HepG2 (cell line): ENCODE measurements around the gene CCDC142. TPM values are rescaled to one million over a fixed set of nuclear protein-coding genes. Genes with fewer than 3 reads are reported as not detected.

ENCODE experiments used
- AGO2 ChIP-seq: fragments of 200-400 bp; formaldehyde crosslinking; optimal IDR thresholded peaks from 2 replicates; pipeline ENCODE3; 2017; ENCODE audit warnings: mild to moderate bottlenecking, low read depth, low read length, moderate library complexity
- ATF1 ChIP-seq: IDR thresholded peaks from 2 replicates; pipeline ENCODE4 v1.6.1; 2016; ENCODE audit warnings: mild to moderate bottlenecking, control low read depth
- CCDC6 ChIP-seq: sonication (generic); formaldehyde crosslinking; IDR thresholded peaks from 2 replicates; pipeline ENCODE4 v1.8.1; 2022; ENCODE audit warnings: mild to moderate bottlenecking, missing genetic modification reagents, moderate library complexity
- CHD2 ChIP-seq: IDR thresholded peaks from 2 replicates; pipeline ENCODE4 v1.6.1; 2011; ENCODE audit warnings: low read depth, low read length, improper control_type of control experiment
- CREM ChIP-seq, 2 experiments: sonication (generic) in 1 of 2; formaldehyde crosslinking in 1 of 2; IDR thresholded peaks; 2 replicates each; pipeline versions ENCODE4 v1.4.0 to v1.6.1; 2016 to 2020; ENCODE audit warnings: antibody characterized with exemption in 1 of 2, mild to moderate bottlenecking in 1 of 2, missing genetic modification reagents in 1 of 2
- FIP1L1 ChIP-seq: fragments of 200-400 bp; formaldehyde crosslinking; IDR thresholded peaks from 2 replicates; pipeline ENCODE4 v1.6.1; 2018; ENCODE audit warnings: low read depth, mild to moderate bottlenecking, low read length, moderate library complexity, borderline replicate concordance; ENCODE audit not compliant: insufficient read depth
- HOXA5 ChIP-seq: sonication (generic); formaldehyde crosslinking; IDR thresholded peaks from 2 replicates; pipeline ENCODE4 v1.4.0; 2020; ENCODE audit warnings: missing genetic modification reagents
- JUNB ChIP-seq: sonication (generic); formaldehyde crosslinking; IDR thresholded peaks from 2 replicates; pipeline ENCODE4 v1.8.0; 2022; ENCODE audit warnings: missing genetic modification reagents, mild to moderate bottlenecking, borderline replicate concordance
- KDM6A ChIP-seq: IDR thresholded peaks from 2 replicates; pipeline ENCODE4 v1.6.1; 2016; ENCODE audit warnings: low read depth
- KLF12 ChIP-seq: sonication (generic); formaldehyde crosslinking; IDR thresholded peaks from 2 replicates; pipeline ENCODE4 v1.4.0; 2020; ENCODE audit warnings: missing genetic modification reagents, borderline replicate concordance
- MZF1 ChIP-seq: sonication (generic); formaldehyde crosslinking; IDR thresholded peaks from 2 replicates; pipeline ENCODE4 v1.8.1; 2023; ENCODE audit warnings: mild to moderate bottlenecking, missing genetic modification reagents, borderline replicate concordance
- SIX1 ChIP-seq: sonication (generic); formaldehyde crosslinking; IDR thresholded peaks from 2 replicates; pipeline ENCODE4 v1.4.0; 2020; ENCODE audit warnings: missing genetic modification reagents, borderline replicate concordance
- SKIL ChIP-seq: sonication (generic); formaldehyde crosslinking; IDR thresholded peaks from 2 replicates; pipeline ENCODE4 v1.8.0; 2022; ENCODE audit warnings: missing genetic modification reagents, mild to moderate bottlenecking, moderate library complexity, borderline replicate concordance
- ZBTB42 ChIP-seq: sonication (generic); formaldehyde crosslinking; IDR thresholded peaks from 2 replicates; pipeline ENCODE4 v1.5.0; 2020; ENCODE audit warnings: mild to moderate bottlenecking, missing genetic modification reagents
- ZNF362 ChIP-seq: sonication (generic); formaldehyde crosslinking; IDR thresholded peaks from 2 replicates; pipeline ENCODE4 v1.4.0; 2020; ENCODE audit warnings: missing genetic modification reagents, mild to moderate bottlenecking, borderline replicate concordance
- ZNF468 ChIP-seq: sonication (generic); formaldehyde crosslinking; IDR thresholded peaks from 2 replicates; pipeline ENCODE4 v1.8.0; 2022; ENCODE audit warnings: mild to moderate bottlenecking, moderate library complexity, missing genetic modification reagents
- ZNF672 ChIP-seq: sonication (generic); formaldehyde crosslinking; IDR thresholded peaks from 2 replicates; pipeline ENCODE4 v1.8.1; 2022; ENCODE audit warnings: missing genetic modification reagents
- ZNF737 ChIP-seq: sonication (generic); formaldehyde crosslinking; IDR thresholded peaks from 2 replicates; pipeline ENCODE4 v1.5.0; 2020; ENCODE audit warnings: missing genetic modification reagents, mild to moderate bottlenecking, borderline replicate concordance
- ZNF772 ChIP-seq: sonication (generic); formaldehyde crosslinking; IDR thresholded peaks from 2 replicates; pipeline ENCODE4 v1.5.0; 2020; ENCODE audit warnings: mild to moderate bottlenecking, missing genetic modification reagents
- polyA plus RNA-seq, 8 experiments: library from polyadenylated mRNA; depleted of rRNA in 3 of 8; stranded (reverse) in 7 of 8; unstranded in 1 of 8; fragments of >200 nt; fragmentation: Illumina TruSeq in 4 of 8; extraction: Trizol in 4 of 8; gene quantifications; 2 replicates each; pipeline versions ENCODE4 v1.2.1 to v1.2.3, GENCODE V29; 2011 to 2016; ENCODE audit warnings: low read depth in 4 of 8, missing spikeins in 1 of 8, mixed read lengths in 1 of 8; ENCODE audit not compliant: insufficient read depth in 1 of 8
- total RNA-seq, 5 experiments: library from RNA; depleted of rRNA; stranded (reverse); fragments of >200 nt; fragmentation: Illumina TruSeq; extraction: Trizol; gene quantifications; 2 replicates each; pipeline ENCODE4 v1.2.3, GENCODE V29; 2016; ENCODE audit warnings: low read depth in 1 of 5
- TF ChIP-seq, protein P1 (sequence below): IDR thresholded peaks from 2 replicates; pipeline ENCODE4 v1.6.1; 2018; ENCODE audit warnings: missing genetic modification reagents, mild to moderate bottlenecking, missing compliant biosample characterization
- TF ChIP-seq, protein P2 (sequence below): sonication (generic); formaldehyde crosslinking; IDR thresholded peaks from 2 replicates; pipeline ENCODE4 v1.8.0; 2022; ENCODE audit warnings: mild to moderate bottlenecking, missing genetic modification reagents, moderate library complexity
- TF ChIP-seq, protein P3 (sequence below): sonication (generic); formaldehyde crosslinking; IDR thresholded peaks from 2 replicates; pipeline ENCODE4 v1.8.1; 2023; ENCODE audit warnings: missing genetic modification reagents, inconsistent platforms, borderline replicate concordance

CCDC142 gene
- total and polyA plus RNA-seq, 2 of the 13 experiments (the other 11 are each of a cell fraction or from before 2014, with no cell fraction given), result 14.7 to 30.4 TPM

DNA sequence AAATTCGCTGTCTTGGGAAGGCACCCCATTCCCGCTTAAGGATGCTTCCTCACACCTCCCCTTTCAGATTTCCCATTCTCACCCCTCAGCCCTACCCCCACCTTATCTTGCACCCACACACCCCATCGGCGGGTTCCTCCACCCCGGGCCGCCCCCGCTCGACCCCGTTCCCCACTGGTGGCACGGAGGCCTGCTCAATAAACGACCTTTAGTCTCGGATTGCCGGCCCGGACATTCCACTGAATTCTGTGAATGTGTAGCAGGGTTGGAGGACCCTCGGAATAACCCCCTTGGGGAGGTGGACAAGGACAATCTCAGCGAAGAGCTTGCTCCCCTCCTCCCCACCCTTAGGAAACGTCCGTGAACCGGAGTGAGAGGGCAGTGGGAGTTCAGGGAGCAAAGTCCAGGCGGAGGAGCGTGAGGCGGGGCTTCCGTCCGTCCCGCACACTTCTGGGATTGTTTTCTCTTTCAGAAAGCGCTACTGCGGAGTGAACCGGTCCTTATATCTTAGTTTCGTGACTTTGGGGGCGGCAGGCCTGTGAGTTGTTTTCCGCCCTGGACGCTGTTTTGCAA lies 19.4 kb upstream of the CCDC142 start (continued):
- peak; percentile 75 for TF ChIP-seq CREM (IDR thresholded peaks at IDR 0.05)
- no peak for TF ChIP-seq CREM (CRISPR knock-in tag; IDR thresholded peaks at IDR 0.05)
- TF ChIP-seq, protein P1, sequence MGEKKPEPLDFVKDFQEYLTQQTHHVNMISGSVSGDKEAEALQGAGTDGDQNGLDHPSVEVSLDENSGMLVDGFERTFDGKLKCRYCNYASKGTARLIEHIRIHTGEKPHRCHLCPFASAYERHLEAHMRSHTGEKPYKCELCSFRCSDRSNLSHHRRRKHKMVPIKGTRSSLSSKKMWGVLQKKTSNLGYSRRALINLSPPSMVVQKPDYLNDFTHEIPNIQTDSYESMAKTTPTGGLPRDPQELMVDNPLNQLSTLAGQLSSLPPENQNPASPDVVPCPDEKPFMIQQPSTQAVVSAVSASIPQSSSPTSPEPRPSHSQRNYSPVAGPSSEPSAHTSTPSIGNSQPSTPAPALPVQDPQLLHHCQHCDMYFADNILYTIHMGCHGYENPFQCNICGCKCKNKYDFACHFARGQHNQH, result peak; percentile 84
- TF ChIP-seq SKIL (CRISPR knock-in tag), result peak; percentile 94
- TF ChIP-seq ZNF737 (CRISPR knock-in tag), result no peak
- 0 out of 2 replicates have a peak, but pooled peaks have one; percentile 36 for TF ChIP-seq KLF12 (CRISPR knock-in tag)
- peak; percentile 89; the same call in 1 of the 2 replicates for TF ChIP-seq KDM6A (CRISPR knock-in tag)
- no peak for TF ChIP-seq MZF1 (CRISPR knock-in tag)
- TF ChIP-seq FIP1L1, result no peak
- TF ChIP-seq ZNF362 (CRISPR knock-in tag), result 0 out of 2 replicates have a peak, but pooled peaks have one; percentile 10
- TF ChIP-seq ZBTB42 (CRISPR knock-in tag), result 0 out of 2 replicates have a peak, but pooled peaks have one; percentile 69
- TF ChIP-seq CHD2, result no peak; the same call in none of the 2 replicates
- peak; percentile 85 for TF ChIP-seq HOXA5 (CRISPR knock-in tag)
- TF ChIP-seq, protein P2, sequence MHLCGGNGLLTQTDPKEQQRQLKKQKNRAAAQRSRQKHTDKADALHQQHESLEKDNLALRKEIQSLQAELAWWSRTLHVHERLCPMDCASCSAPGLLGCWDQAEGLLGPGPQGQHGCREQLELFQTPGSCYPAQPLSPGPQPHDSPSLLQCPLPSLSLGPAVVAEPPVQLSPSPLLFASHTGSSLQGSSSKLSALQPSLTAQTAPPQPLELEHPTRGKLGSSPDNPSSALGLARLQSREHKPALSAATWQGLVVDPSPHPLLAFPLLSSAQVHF (CRISPR knock-in tag), result no peak; the same call in 1 of the 2 replicates
- TF ChIP-seq ATF1 (CRISPR knock-in tag), result no peak
- TF ChIP-seq SIX1, result 0 out of 2 replicates have a peak, but pooled peaks have one; percentile 11
- no peak for TF ChIP-seq JUNB (CRISPR knock-in tag)
- TF ChIP-seq, protein P3, sequence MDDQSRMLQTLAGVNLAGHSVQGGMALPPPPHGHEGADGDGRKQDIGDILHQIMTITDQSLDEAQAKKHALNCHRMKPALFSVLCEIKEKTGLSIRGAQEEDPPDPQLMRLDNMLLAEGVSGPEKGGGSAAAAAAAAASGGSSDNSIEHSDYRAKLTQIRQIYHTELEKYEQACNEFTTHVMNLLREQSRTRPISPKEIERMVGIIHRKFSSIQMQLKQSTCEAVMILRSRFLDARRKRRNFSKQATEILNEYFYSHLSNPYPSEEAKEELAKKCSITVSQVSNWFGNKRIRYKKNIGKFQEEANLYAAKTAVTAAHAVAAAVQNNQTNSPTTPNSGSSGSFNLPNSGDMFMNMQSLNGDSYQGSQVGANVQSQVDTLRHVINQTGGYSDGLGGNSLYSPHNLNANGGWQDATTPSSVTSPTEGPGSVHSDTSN, result no peak
- TF ChIP-seq AGO2, result no peak
- TF ChIP-seq ZNF468 (CRISPR knock-in tag), result no peak
- no peak for TF ChIP-seq CCDC6 (CRISPR knock-in tag)
- TF ChIP-seq ZNF672 (CRISPR knock-in tag), result no peak
- peak; percentile 84; the same call in 1 of the 2 replicates for TF ChIP-seq ZNF772 (CRISPR knock-in tag)
